ENCODE data around the gene ZNF580. TPM values are rescaled to one million over a fixed set of nuclear protein-coding genes. Genes with fewer than 3 reads are reported as not detected.

ZNF580 gene
- total and polyA plus RNA-seq, 2 of the 13 experiments (the other 11 are each of a cell fraction or from before 2014, with no cell fraction given): 4.4 to 6.0 TPM

DNA sequence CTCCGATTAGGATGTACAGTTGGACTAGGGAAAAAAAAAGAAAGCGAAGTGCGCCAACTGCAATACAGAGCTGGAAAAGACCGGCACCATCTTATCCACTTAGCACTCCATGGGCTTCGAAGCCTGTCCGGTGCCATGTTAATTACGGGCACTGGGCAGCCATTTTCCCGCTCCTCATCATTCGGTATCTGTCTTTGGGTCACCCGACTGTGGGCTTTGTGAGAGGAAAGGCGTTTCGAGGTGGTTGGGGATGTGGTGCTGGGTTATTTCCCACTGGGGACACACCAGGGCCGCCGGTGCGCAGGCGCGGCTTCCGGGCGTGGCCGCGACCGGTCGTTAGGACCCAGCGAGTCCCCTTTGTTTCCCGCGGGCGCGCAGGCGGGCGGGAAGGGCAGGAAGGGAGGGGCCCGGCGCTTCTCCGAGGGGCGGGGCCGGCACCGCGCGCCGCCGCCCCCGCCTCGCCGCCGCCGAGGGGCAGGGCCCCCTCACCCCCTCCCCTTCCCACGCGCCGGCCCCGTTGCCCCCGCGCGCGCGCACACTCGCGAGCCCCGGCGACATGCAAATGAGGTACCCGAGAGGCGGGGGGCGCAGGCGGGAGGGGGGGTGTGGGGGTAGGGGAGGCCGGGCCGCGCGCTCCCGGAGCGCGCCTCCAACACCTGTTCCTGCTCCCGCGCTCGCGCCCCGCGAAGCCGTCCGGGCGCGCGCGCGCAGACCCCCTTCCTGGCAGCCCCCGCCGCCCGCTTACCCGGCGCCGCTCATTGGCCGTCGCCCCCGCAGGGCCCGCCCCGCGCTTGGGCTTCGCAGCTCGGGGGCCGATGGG is 40.8 kb upstream of the ZNF580 start, which contains the start of gene ZNF524 (continued):
- TF ChIP-seq, protein P1, sequence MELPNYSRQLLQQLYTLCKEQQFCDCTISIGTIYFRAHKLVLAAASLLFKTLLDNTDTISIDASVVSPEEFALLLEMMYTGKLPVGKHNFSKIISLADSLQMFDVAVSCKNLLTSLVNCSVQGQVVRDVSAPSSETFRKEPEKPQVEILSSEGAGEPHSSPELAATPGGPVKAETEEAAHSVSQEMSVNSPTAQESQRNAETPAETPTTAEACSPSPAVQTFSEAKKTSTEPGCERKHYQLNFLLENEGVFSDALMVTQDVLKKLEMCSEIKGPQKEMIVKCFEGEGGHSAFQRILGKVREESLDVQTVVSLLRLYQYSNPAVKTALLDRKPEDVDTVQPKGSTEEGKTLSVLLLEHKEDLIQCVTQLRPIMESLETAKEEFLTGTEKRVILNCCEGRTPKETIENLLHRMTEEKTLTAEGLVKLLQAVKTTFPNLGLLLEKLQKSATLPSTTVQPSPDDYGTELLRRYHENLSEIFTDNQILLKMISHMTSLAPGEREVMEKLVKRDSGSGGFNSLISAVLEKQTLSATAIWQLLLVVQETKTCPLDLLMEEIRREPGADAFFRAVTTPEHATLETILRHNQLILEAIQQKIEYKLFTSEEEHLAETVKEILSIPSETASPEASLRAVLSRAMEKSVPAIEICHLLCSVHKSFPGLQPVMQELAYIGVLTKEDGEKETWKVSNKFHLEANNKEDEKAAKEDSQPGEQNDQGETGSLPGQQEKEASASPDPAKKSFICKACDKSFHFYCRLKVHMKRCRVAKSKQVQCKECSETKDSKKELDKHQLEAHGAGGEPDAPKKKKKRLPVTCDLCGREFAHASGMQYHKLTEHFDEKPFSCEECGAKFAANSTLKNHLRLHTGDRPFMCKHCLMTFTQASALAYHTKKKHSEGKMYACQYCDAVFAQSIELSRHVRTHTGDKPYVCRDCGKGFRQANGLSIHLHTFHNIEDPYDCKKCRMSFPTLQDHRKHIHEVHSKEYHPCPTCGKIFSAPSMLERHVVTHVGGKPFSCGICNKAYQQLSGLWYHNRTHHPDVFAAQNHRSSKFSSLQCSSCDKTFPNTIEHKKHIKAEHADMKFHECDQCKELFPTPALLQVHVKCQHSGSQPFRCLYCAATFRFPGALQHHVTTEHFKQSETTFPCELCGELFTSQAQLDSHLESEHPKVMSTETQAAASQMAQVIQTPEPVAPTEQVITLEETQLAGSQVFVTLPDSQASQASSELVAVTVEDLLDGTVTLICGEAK (IDR thresholded peaks at IDR 0.05): no peak
- TF ChIP-seq, protein P1 (CRISPR knock-in tag; IDR thresholded peaks at IDR 0.05): no peak; the same call in 1 of the 2 replicates
- peak; percentile 20; the same call in 1 of the 2 replicates for TF ChIP-seq ZNF547 (CRISPR knock-in tag; IDR thresholded peaks at IDR 0.05)
- TF ChIP-seq ZBTB21 (CRISPR knock-in tag; IDR thresholded peaks at IDR 0.05): 0 out of 2 replicates have a peak, but pooled peaks have one; percentile 20
- TF ChIP-seq KDM2A (CRISPR knock-in tag; IDR thresholded peaks at IDR 0.05; ENCODE audit: borderline replicate concordance, low read depth): peak; percentile 56; the same call in 1 of the 2 replicates
- no peak for TF ChIP-seq ZNF619 (CRISPR knock-in tag; IDR thresholded peaks at IDR 0.05)
- TF ChIP-seq SNRNP70 (IDR thresholded peaks at IDR 0.05; ENCODE audit: low read depth, low read length): no peak
- TF ChIP-seq, protein P2, sequence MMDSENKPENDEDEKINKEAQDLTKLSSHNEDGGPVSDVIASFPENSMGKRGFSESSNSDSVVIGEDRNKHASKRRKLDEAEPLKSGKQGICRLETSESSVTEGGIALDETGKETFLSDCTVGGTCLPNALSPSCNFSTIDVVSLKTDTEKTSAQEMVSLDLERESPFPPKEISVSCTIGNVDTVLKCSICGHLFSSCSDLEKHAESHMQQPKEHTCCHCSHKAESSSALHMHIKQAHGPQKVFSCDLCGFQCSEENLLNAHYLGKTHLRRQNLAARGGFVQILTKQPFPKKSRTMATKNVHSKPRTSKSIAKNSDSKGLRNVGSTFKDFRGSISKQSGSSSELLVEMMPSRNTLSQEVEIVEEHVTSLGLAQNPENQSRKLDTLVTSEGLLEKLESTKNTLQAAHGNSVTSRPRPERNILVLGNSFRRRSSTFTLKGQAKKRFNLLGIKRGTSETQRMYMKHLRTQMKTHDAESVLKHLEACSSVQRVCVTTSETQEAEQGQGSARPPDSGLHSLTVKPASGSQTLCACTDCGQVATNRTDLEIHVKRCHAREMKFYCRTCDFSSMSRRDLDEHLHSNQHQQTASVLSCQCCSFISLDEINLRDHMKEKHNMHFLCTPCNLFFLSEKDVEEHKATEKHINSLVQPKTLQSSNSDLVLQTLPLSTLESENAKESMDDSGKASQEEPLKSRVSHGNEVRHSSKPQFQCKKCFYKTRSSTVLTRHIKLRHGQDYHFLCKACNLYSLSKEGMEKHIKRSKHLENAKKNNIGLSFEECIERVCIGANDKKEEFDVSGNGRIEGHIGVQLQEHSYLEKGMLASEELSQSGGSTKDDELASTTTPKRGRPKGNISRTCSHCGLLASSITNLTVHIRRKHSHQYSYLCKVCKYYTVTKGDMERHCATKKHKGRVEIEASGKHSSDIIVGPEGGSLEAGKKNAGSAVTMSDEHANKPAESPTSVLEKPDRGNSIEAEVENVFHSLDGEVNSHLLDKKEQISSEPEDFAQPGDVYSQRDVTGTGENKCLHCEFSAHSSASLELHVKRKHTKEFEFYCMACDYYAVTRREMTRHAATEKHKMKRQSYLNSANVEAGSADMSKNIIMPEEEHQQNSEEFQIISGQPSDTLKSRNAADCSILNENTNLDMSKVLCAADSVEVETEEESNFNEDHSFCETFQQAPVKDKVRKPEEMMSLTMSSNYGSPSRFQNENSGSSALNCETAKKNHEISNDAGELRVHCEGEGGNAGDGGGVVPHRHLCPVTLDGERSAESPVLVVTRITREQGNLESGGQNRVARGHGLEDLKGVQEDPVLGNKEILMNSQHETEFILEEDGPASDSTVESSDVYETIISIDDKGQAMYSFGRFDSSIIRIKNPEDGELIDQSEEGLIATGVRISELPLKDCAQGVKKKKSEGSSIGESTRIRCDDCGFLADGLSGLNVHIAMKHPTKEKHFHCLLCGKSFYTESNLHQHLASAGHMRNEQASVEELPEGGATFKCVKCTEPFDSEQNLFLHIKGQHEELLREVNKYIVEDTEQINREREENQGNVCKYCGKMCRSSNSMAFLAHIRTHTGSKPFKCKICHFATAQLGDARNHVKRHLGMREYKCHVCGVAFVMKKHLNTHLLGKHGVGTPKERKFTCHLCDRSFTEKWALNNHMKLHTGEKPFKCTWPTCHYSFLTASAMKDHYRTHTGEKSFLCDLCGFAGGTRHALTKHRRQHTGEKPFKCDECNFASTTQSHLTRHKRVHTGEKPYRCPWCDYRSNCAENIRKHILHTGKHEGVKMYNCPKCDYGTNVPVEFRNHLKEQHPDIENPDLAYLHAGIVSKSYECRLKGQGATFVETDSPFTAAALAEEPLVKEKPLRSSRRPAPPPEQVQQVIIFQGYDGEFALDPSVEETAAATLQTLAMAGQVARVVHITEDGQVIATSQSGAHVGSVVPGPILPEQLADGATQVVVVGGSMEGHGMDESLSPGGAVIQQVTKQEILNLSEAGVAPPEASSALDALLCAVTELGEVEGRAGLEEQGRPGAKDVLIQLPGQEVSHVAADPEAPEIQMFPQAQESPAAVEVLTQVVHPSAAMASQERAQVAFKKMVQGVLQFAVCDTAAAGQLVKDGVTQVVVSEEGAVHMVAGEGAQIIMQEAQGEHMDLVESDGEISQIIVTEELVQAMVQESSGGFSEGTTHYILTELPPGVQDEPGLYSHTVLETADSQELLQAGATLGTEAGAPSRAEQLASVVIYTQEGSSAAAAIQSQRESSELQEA (CRISPR knock-in tag; IDR thresholded peaks at IDR 0.05; ENCODE audit: not compliant biosample characterization): no peak
- no peak for TF ChIP-seq MEF2D (CRISPR knock-in tag; IDR thresholded peaks at IDR 0.05)
- TF ChIP-seq ZNF773 (CRISPR knock-in tag; IDR thresholded peaks at IDR 0.05; ENCODE audit: borderline replicate concordance): no peak
- TF ChIP-seq CREB1 (IDR thresholded peaks at IDR 0.05): no peak
- TF ChIP-seq CREB1 (CRISPR knock-in tag; IDR thresholded peaks at IDR 0.05): no peak
